DND-41 (cell line): Measurements from ENCODE around the gene PTGS2.

Source experiments
- ATAC-seq: fragments of 200-7000 bp; cut with Tn5 transposase; 3 replicates; pipeline ENCODE4 v1.9.1; 2021; ENCODE audit warnings: low read depth; ENCODE audit not compliant: insufficient read depth
- DNase-seq: peaks from one replicate; pipeline ENCODE4 v3.0.0-alpha.2; 2020
- H2AFZ ChIP-seq: 2 replicates; pipeline ENCODE4 v1.6.0; 2012; ENCODE audit warnings: low read depth, low read length
- H3K27ac ChIP-seq: 2 replicates; pipeline ENCODE4 v1.5.1; 2012; ENCODE audit warnings: low read length, inconsistent platforms
- H3K27me3 ChIP-seq: fragments of 200-600 bp; sonication (generic); 2 replicates; pipeline ENCODE4 v1.6.0; 2012; ENCODE audit warnings: low read length, mild to moderate bottlenecking, inconsistent platforms; ENCODE audit not compliant: insufficient read depth, poor library complexity
- H3K36me3 ChIP-seq: 2 replicates; pipeline ENCODE4 v1.5.1; 2012; ENCODE audit warnings: low read length, inconsistent platforms; ENCODE audit not compliant: insufficient read depth
- H3K4me1 ChIP-seq: 2 replicates; pipeline ENCODE4 v1.5.1; 2012; ENCODE audit warnings: mild to moderate bottlenecking, low read length; ENCODE audit not compliant: insufficient read depth
- H3K4me2 ChIP-seq: 2 replicates; pipeline ENCODE4 v1.6.0; 2012; ENCODE audit warnings: mild to moderate bottlenecking, moderate library complexity, low read length, inconsistent platforms; ENCODE audit not compliant: insufficient read depth
- H3K4me3 ChIP-seq, 2 experiments: fragments of 200-600 bp in 1 of 2; shearing (Covaris generic) in 1 of 2; 2 replicates each; pipeline ENCODE4 v1.5.1; 2012 to 2016; ENCODE audit warnings: inconsistent platforms in 2 of 2, low read length in 2 of 2, mild to moderate bottlenecking in 2 of 2, low read depth in 1 of 2, moderate library complexity in 1 of 2
- H3K79me2 ChIP-seq: 2 replicates; pipeline ENCODE4 v1.6.0; 2012; ENCODE audit warnings: low read length, inconsistent platforms; ENCODE audit not compliant: insufficient read depth
- H3K9ac ChIP-seq: 2 replicates; pipeline ENCODE4 v1.6.0; 2012; ENCODE audit warnings: low read depth, mild to moderate bottlenecking, inconsistent platforms, low read length, moderate library complexity
- H3K9me3 ChIP-seq: 2 replicates; pipeline ENCODE4 v1.5.1; 2012; ENCODE audit warnings: low read length, moderate library complexity, mild to moderate bottlenecking, inconsistent platforms; ENCODE audit not compliant: insufficient read depth, severe bottlenecking
- H4K20me1 ChIP-seq: 2 replicates; pipeline ENCODE4 v1.6.0; 2012; ENCODE audit warnings: low read length; ENCODE audit not compliant: insufficient read depth
- EZH2 ChIP-seq: IDR thresholded peaks from 3 replicates; pipeline ENCODE4 v1.6.1; 2012; ENCODE audit warnings: borderline replicate concordance, low read depth, mild to moderate bottlenecking, moderate library complexity, low read length, inconsistent platforms; ENCODE audit not compliant: severe bottlenecking
- TF ChIP-seq, protein P1 (sequence below): IDR thresholded peaks from 2 replicates; pipeline ENCODE4 v1.5.1; 2012; ENCODE audit warnings: borderline replicate concordance, low read length, moderate library complexity, mild to moderate bottlenecking; ENCODE audit not compliant: poor library complexity, severe bottlenecking; ENCODE audit errors: extremely low read depth

The PTGS2 gene

DNA sequence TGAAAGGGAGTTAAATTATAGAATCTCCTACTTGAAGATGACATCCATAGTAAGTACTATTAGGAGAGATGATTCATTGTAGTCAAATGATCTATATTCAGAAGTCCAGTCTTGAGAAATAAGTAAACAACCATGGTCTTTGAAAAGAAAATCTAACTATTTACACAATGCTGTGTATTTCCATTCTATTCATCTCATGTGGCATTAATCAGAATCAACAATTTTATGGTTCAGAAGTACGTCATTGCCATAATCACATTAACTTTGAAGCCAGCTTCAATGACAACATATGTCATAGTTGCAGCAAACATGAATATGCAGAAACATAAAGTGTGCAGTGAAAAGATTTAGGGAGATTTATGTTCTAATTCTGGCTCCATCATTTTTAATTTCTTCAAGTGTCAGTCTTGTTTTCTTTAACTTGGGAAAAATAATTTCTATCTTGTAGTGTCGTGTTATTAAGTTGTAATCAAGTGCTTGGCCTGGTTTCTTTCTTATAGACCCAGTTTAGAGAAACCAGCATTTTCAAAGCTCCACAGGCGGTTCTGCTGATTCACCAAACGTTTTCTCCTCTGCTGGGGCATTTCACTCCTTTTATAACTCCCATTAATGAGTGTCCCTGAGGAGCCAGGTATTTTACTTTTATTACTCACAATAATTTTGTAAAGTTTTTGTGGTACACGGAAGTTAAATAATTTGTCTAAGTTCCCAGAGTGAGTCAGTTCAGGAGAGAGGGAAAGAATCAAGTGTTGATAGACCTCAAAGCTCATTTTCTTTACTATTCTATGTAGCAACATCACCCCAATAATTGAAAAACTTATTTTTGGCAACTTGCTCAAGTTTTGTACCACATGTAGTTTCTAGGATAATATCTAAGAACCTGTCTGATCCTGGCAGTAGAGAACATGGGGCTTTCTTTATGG lies 35.9 kb upstream of the PTGS2 start:
- no peaks in the 10 kb centered on the region for H3K79me2 ChIP-seq
- no peaks in the 10 kb centered on the region for H3K4me1 ChIP-seq
- no peaks in the 10 kb centered on the region for H3K36me3 ChIP-seq
- TF ChIP-seq, protein P1, sequence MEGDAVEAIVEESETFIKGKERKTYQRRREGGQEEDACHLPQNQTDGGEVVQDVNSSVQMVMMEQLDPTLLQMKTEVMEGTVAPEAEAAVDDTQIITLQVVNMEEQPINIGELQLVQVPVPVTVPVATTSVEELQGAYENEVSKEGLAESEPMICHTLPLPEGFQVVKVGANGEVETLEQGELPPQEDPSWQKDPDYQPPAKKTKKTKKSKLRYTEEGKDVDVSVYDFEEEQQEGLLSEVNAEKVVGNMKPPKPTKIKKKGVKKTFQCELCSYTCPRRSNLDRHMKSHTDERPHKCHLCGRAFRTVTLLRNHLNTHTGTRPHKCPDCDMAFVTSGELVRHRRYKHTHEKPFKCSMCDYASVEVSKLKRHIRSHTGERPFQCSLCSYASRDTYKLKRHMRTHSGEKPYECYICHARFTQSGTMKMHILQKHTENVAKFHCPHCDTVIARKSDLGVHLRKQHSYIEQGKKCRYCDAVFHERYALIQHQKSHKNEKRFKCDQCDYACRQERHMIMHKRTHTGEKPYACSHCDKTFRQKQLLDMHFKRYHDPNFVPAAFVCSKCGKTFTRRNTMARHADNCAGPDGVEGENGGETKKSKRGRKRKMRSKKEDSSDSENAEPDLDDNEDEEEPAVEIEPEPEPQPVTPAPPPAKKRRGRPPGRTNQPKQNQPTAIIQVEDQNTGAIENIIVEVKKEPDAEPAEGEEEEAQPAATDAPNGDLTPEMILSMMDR = no peak
- no peak for TF ChIP-seq EZH2
- H3K27me3 ChIP-seq = no peaks in the 10 kb centered on the region
- ATAC-seq = no peak
- no peak for DNase-seq
- no peaks in the 10 kb centered on the region for H4K20me1 ChIP-seq
- no peak overlapping the region for H3K4me3 ChIP-seq
- no peak overlapping the region for H3K9ac ChIP-seq
- H2AFZ ChIP-seq = no peak overlapping the region
- no peak overlapping the region for H3K4me2 ChIP-seq
- no peak overlapping the region for H3K27ac ChIP-seq
- no peaks in the 10 kb centered on the region for H3K9me3 ChIP-seq

DNA sequence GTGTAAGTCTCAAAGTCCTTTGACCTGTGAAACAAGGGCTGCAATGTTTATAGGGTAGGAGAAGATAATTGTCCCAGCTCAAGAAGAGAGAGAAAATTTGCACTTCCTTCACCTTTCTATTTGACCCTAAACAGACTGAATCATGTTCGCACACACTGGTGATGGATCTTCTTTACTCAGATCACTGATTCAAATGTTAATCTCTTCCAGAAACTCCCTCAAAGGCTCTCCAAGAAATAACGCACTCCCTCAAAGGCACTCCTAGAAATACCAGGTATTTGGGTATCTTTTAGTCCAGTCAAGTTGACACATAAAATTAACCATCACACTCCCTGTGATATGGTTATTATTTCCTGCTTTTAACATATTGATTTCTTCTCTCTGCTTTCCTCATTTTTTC lies 30.5 kb upstream of the PTGS2 start:
- no peaks in the 10 kb centered on the region for H3K36me3 ChIP-seq
- no peak for DNase-seq
- no peaks in the 10 kb centered on the region for H3K9me3 ChIP-seq
- H3K4me3 ChIP-seq = no peak overlapping the region
- no peak for TF ChIP-seq EZH2
- TF ChIP-seq, protein P1 = no peak
- H3K9ac ChIP-seq = no peak overlapping the region
- H4K20me1 ChIP-seq = no peaks in the 10 kb centered on the region
- no peaks in the 10 kb centered on the region for H3K79me2 ChIP-seq
- H3K27me3 ChIP-seq = no peaks in the 10 kb centered on the region
- H3K4me2 ChIP-seq = no peak overlapping the region
- H3K4me1 ChIP-seq = no peaks in the 10 kb centered on the region
- H3K27ac ChIP-seq = no peak overlapping the region
- ATAC-seq = no peak
- no peak overlapping the region for H2AFZ ChIP-seq

- ATAC-seq (no peak), DNase-seq (no peak)
- Histone ChIP-seq H3K9ac (no peak overlapping the region), H4K20me1 (no peaks in the 10 kb centered on the region), H3K27me3 (no peaks in the 10 kb centered on the region), H2AFZ (no peak overlapping the region), H3K79me2 (no peaks in the 10 kb centered on the region), H3K4me2 (no peak overlapping the region), H3K4me1 (no peaks in the 10 kb centered on the region), H3K9me3 (no peaks in the 10 kb centered on the region), H3K27ac (no peak overlapping the region), H3K4me3 (no peak overlapping the region), H3K36me3 (no peaks in the 10 kb centered on the region)
- TF ChIP-seq EZH2 = no peak
- TF ChIP-seq, protein P1 = no peak
Measured at GRCh38 chr1:186708694-186709097, 28.5 kb upstream of the PTGS2 start.
